Activated gamma-delta T cell treated with anti-CD3 and anti-CD28 coated beads, Interleukin-2, amount 50 U/mL, for 16 hours (primary cell): ENCODE results near the gene TRMT1.
"Not testable (repeated sequence)": the region's sequence is repeated elsewhere in the genome, so short reads cannot be mapped to it uniquely, and the experiment has no call there.

Experiments used
- DNase-seq: peaks from one replicate; pipeline ENCODE4 v3.0.0-alpha.2; 2020; ENCODE audit warnings: low read depth

The TRMT1 gene

DNA sequence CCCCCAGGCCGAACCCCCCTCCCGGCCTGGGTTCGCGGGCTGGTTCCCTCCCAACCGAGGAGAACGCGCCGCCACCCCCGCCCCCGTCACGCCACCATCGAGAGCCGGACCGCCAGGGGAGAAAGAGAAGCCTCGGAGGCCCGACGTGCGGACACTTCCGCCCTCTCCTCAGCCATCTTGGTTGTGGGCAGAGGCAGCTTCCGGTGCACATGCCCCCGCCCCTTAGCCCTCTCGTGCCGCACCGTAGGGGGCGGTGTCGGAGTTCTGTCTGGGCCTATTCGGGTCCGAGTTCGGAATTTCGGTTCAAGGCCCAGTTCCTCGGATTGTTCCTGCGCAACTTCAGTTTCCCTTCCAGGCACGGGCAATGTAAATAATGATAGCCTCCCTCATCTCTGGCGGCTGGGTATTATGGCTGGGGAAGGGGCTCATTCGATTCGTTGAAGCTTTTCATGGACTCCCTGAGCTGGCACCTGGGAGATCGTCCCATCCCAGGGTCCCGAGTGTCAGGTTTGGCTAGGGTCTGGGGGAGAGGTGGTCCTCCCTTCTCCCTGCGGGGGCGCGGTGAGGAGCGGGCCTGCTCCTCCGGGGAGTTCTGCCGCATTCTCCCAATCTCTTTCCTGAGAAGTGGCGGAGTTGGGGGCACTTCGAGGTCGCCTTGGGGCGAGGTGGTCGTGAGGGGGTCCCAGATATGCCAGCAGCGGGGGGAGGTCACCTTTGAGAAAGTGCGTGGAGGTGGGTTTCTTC, 33.8 kb upstream of the TRMT1 start, which contains the start of the genes IER2 and STX10:
TSS of gene IER2 (plus strand) at position 225 of the 744 bp plus-strand sequence. CDS start 2,776 bp downstream, outside the sequence.
TSS of gene STX10 (minus strand) at position 189 of the 744 bp plus-strand sequence. CDS start 202 bp downstream, outside the sequence.
- peak; percentile 90 for DNase-seq

DNA sequence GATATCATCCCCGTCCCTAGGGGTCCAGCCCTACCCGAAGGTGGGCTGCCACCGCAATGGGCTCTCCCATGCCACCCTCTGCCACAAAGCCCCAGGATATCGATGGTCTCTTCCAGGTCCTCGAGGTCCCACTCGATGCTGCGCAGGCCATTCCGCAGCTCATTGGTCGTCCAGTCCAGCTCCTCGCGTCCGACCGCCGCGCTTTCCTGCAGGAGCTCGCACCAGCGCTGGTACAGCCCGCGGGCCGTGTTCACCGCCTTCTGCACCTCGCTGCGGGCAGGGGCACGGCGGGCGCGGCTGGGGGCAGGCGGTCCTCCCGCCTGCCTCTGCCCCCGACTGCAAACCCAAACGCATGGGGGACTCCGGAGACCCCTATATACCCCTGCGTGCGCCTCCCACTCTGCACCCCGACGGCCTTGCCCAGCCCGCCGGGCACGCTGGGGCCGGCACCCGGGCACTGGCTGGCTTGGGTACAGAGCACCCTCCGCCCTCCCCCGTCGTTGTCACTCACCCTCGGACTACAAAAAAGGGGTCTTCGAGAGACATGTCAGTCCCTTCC, 33.2 kb upstream of the TRMT1 start:
- no peak for DNase-seq

DNA sequence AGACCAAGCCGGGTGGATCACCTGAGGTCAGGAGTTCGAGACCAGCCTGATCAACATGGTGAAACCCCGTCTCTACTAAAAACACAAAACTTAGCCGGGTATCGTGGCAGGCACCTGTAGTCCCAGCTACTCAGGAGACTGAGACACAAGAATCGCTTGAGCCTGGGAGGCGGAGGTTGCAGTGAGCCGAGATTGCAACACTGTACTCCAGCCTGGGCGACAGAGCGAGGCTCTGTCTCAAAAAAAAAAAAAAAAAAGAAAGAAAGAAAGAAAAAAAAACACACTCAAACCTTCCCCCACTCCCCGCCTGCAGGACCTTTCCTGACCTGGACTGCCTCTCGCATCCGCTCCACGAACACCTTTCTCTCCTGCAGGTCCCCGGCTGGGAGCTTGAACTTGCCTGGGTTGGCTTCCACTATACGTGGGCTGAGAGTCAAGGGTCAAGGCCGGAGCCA, 32.7 kb upstream of the TRMT1 start:
- DNase-seq: not testable (repeated sequence)

DNA sequence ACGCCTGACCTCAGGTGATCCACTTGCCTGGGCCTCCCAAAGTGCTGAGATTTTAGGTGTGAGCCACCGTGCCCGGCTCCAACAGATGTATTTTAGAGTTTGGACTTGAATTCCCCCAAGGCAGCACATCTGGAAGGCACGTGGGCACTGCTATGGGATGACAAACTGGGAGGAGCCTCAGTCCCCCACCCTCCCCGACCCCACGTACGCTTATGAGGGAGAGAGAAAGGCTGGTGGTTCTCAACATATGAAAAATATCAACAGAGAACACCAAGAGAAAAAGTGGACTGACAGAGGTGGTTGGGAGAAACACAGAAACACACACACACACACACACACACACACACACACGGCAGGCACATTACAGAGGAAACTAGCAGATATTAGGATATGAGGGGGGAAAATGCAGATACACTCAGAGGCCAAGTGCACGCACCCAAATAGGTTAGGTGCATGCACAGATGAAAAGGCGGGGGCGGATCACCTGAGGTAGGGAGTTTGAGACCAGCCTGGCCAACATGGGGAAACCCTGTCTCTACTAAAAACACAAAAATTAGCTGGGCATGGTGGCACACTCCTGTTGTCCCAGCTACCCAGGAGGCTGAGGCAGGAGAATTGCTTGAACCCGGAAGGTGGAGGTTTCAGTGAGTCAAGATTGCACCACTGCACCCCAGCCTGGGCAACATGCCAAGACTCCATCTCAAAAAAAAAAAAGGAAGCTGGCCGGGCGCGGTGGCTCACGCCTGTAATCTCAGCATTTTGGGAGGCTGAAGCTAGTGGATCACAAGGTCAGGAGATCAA, 30.4 kb upstream of the TRMT1 start:
- no peak for DNase-seq

DNA sequence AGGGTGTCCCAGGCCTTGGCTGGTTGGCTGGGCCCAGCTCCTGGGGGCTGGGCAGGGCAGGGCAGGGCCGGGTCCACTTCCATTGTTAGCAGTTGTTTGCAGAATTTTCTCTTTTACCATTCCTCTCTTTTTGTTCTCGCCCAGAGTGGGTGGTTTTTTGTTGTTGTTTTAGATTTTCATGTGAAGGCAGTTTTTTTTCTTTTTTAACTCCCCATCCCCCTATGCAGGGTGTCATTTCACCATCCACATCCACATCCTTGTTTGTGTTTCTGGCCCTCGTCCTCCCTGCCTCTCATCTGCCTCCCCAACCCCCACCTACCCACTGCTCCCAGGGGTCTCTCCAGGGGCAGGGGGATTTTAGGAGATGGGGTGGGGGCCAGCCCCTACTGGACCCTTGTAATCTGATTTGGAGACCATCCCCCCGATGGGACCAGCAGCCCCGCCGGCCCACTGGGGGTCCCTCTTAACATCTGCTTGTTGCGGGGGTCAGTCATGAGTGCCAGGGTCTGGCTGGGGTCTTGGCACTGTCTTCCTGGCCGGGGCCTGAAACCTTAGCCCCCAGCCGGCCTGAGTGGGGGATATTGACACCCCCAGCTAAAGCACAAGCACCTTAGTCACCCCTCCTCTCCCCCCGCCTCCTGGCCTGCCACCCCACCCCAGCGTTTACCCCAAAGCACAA, 23.2 kb upstream of the TRMT1 start:
- DNase-seq: no peak

DNA sequence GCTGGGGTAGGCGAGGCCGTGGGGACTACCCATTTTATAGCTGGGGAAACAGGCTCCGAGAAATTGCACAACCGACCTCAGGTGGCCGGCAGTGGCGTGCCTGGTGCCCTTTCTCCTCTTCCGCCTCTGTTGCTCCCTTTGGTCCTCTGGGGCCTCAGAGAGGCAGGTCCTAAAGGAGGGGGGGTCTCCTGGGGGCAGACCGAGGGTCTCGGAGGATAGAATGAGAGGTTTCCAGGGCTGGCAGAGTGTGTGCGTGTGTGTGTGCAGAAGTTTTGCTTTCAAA, 22.3 kb upstream of the TRMT1 start:
- no peak for DNase-seq

DNA sequence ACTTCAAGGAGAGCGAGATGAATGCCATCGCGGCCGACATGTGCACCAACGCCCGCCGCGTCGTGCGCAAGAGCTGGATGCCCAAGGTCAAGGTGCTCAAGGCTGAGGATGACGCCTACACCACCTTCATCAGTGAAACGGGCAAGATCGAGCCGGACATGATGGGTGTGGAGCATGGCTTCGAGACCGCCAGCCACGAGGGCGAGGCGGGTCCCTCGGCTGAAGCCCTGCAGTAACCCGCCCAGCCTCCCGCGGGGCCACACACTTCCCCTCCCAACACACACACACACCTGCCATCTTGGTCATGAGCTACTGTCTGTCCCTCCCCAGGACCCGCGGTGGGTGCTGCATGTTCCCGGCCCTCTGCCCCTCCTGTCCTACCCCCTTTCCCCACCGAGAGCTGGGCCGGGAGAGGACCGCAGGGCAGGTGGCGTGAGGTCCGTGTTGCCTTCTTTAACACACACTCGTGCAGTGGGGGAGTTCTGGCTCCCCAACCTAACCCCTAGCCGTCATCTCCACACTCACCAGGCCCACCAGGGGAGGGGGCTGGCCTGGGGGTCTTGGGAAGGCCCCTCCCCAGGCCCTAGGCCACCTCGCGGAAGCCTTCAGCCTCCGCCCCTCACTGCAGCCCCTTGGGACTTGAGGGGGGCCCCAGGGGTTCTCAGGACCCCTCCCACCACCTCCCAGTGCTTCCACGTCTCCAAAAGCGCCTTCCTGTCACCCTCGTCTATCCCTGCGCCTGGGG, 21.8 kb upstream of the TRMT1 start:
- DNase-seq: no peak

DNA sequence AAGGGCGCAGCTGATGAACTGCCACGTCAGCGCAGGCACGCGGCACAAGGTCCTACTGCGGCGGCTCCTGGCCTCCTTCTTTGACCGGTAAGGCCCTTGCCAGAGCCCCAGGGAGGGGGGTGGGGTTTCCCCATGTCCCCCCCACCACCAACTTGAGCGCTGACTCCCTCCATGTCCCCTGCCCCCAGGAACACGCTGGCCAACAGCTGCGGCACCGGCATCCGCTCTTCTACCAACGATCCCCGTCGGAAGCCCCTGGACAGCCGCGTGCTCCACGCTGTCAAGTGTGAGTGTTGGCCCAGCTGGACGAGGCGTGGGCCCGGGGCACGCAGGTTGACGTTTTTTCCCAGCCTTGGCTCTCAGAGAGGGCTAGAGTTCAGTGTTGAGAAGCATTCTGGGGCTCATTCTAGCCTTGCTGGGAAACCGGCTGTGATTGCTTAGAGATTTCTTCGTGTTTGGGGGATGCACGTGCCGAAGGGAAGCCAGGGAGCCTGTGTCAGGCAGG, 20.8 kb upstream of the TRMT1 start:
- no peak for DNase-seq

DNA sequence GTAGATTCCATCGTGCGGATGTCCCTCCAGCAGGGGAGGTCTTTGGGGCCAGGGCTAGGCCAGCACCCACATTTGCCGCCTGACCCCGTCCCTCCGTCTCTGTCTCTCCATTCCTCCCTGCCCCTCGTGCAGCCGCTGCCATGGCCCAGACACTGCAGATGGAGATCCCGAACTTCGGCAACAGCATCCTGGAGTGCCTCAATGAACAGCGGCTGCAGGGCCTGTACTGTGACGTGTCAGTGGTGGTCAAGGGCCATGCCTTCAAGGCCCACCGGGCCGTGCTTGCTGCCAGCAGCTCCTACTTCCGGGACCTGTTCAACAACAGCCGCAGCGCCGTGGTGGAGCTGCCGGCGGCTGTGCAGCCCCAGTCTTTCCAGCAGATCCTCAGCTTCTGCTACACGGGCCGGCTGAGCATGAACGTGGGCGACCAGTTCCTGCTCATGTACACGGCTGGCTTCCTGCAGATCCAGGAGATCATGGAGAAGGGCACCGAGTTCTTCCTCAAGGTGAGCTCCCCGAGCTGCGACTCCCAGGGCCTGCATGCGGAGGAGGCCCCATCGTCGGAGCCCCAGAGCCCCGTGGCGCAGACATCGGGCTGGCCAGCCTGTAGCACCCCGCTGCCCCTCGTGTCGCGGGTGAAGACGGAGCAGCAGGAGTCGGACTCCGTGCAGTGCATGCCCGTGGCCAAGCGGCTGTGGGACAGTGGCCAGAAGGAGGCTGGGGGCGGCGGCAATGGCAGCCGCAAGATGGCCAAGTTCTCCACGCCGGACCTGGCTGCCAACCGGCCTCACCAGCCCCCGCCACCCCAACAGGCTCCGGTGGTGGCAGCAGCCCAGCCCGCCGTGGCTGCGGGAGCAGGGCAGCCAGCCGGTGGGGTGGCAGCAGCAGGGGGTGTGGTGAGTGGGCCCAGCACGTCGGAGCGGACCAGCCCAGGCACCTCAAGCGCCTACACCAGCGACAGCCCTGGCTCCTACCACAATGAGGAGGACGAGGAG, 18.8 kb upstream of the TRMT1 start:
- no peak for DNase-seq

DNA sequence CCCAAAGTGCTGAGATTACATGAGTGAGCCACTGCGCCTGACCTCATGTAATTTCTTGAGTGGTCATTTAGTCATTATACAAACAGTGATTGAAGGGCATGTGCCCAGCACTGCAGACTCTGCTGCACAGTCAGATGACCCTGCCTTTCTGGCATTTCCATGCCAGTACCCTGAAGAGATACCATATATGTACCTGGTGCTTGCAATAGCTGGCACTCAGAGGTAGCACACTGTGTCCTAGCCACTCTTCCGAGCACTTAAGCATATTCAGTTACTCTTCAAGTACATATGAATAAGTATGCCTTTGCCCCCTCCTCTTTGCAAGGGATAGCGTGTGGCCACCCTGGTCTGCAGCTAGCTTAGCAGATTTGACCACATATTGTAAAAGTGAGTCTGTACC, 18.1 kb upstream of the TRMT1 start:
- no peak for DNase-seq

DNA sequence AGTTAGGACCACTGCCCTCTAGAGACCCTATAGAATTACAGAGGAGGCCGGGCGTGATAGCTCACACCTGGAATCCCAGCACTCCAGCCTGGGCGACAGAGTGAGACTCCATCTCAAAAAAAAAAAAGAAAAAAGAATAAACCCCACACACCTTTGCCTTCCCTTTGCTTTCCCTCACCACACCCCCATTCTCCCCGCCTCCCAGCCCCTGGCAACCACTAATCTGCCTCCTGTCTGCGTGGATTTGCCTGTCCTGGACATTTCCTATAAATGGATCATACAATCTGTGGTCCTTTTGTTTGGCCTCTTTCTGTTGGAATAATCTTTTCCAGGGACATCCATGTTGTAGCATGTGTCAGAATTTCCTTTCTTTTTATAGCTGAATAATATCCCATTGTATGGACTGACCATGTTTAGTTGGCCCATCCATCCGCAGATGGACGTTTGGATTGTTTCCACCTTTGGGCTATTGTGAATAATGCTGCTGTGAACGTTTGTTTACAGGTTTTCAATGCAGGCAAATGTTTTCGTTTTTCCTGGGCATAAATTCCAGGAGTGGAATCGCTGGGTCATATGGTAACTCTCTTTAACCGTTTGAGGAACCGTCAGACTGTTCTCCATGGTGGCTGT, 16.8 kb upstream of the TRMT1 start:
- DNase-seq: no peak

DNA sequence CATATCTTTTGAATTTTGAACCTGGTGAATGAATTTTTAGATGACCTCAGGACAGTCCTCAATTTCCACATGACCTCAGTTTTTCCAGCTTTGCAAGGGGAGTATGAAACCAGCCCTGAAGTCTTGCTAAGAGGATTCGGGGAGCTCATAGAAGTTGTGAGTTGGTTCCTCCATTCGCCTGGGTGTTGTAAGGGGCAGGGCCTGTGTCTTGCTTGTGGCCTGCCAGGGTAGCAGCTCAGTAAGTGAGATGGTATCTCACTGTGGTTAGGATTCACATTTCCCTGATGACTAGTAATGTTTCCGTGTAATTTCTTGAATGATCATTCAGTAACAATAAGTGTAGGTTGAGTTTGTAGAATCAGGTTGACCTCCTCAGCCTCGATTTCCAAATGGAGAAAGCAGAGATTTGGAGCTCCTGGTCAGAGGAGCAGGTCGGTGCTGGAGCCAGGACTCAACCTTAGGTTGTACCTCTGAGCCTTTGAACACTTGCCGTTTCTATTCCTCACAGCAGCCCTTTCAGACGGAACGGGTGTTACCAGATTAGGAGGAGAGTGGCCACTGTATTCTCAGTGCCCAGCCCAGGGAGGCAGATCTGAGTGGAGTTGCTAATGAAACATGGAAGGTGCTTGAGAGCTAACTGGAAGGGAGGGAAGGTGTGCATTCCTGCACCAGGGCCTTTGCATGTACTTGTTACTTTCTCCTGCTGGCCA, 16.1 kb upstream of the TRMT1 start:
- peak; percentile 36 for DNase-seq

DNA sequence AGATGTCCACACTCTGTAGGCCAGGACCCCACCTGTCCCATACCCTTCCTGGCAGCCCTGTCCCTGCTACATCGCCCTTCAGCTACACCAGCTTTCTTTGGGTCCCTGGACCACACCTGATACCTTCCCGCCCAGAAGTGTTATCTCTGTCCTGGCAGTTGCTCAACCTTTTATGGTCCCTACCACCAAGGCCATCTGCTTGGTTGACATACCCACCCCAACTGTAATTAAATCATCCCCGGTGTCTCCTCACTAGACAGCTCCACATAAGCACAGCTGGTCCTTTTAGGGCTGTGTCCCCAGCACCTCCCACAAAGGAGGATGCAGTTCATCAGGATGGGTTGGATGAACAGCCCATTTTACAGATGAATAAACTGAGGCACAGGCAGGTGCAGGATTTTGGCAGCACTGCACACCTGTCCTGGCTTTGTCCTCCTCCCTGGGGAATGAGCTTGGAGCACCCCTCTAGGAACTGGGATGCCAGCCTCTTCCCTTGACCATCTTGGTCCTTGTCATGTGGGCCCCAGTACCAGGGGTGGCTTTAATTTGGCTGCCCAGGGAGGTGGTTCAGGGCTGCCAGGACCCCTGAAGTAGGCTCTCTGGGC, 14.4 kb upstream of the TRMT1 start:
- no peak for DNase-seq

DNA sequence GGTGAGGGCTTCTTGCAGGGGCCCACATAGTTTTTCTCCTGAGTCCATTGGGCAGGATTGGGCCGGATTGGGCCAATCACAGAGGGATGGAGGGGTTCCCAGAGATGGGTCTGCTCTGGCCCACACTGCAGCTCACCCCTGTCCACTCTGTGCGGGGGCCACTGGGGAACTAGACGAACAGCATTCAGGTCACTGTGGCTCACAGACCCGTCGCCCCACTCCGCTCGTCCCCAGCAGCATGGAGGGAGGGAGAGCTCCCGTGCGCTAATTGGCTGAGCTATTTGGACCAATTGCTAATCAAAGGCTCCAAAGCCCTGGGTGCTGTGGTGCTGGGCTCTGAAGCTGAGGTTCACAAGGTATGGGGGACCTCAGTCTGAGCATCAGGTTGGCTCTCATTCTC, 12.8 kb upstream of the TRMT1 start:
- no peak for DNase-seq

DNA sequence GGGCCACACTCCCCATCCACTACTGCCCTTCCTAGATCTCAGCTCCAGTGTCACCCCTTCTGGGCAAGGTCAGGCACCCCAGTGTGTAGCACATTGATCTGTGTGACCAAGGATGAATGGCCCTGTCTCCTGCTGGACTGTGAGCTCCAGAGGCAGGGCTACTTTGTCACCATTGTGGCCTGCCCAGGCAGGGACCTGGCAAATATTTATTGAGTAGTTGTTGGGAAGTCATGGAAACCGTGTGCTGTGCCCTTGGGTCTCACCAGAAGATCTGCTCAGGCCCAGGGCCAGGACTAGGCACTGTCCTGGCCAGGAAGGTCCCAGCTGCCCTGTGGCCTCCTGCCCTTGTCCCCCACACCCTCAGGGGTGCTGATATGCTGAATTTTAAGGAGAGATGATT, 12.0 kb upstream of the TRMT1 start:
- no peak for DNase-seq

DNA sequence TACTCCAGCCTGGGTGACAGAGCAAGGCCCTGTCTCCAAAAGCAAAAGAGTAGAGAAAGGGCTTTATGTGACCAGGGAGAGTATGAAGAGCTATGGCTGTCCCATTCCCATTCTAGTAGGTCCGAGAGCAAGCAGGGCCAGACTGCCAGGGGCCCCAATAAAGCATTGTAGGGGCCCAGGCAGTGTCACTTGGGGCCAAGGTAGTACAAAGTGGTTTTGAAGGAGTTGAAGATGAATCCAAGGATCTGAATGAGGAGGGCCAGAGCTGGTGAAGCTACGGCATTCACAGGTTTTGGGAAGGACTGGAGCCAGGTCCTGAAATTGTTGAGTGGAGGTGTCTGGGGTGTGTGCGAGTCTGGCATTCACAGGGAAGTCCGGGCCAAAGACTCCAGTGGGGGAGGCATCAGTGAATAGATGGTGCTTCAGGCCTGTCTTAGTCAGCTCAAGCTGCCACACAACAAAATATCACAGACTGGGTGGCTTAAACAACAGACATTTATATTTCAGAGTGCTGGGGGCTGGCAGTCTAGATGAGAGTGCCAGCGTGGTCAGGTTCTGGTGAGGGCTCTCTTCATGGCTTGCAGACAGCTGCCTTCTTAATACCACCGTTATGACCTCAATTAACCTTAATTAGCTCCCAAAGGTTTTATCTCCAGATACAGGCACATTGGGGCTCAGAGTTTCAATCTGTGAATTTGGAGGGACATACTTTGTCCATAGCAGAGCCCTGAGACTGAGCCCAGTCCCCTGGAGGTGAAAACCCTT, 11.5 kb upstream of the TRMT1 start:
- DNase-seq: no peak

DNA sequence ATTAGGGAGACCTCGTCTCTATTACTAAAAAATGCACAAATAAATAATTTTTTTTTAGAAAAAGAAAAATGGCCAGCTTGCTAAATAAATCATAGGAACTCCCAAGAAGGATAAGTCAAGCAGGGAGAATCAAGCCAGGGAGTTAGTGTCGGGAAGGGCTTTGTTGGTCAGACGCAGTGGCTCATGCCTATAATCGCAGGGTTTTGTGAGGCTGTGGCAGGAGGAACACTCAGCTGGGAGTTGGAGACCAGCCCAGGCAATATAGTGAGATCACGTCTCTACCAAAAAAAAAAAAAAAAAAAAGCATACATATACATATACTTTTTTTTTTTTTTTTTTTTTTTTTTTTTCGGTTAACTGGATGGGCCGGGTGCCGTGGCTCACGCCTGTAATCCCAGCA, 10.5 kb upstream of the TRMT1 start:
- no peak for DNase-seq
